Spleen (tissue), 7 donors: ENCODE measurements around the gene DDR2.

Experiments used
- POLR2A ChIP-seq, 3 donors: fragments of 450-650 bp; IDR thresholded peaks; one replicate each; pipeline ENCODE4 v1.5.1; 2017; ENCODE audit warnings: antibody characterized with exemption in 3 of 3, mild to moderate bottlenecking in 1 of 3
- POLR2AphosphoS5 ChIP-seq, 3 donors: sonication (generic); formaldehyde crosslinking; IDR thresholded peaks; one replicate each; pipeline ENCODE4 v1.5.1; 2017; ENCODE audit warnings: antibody characterized with exemption in 3 of 3
- TF ChIP-seq, protein P1 (sequence below), 11 experiments: fragments of 200-600 bp in 7 of 11; fragments of 450-650 bp in 4 of 11; sonication (generic) in 4 of 11; IDR thresholded peaks in 8 of 11; conservative IDR thresholded peaks in 3 of 11; 1 replicate in 7 of 11; 2 replicates in 4 of 11; pipeline versions ENCODE4 v1.4.0 to v1.8.0; 2016 to 2021; ENCODE audit warnings: antibody characterized with exemption in 11 of 11, inconsistent platforms in 4 of 11, mild to moderate bottlenecking in 1 of 11
- donor health status: DM: no; HTN: no; CAD: no; lungs with moderate emphysema.
- donor health status: DM: no; HTN: no; CAD: no.
- donor health status: DM: no; HTN: no; CAD: no.

DNA sequence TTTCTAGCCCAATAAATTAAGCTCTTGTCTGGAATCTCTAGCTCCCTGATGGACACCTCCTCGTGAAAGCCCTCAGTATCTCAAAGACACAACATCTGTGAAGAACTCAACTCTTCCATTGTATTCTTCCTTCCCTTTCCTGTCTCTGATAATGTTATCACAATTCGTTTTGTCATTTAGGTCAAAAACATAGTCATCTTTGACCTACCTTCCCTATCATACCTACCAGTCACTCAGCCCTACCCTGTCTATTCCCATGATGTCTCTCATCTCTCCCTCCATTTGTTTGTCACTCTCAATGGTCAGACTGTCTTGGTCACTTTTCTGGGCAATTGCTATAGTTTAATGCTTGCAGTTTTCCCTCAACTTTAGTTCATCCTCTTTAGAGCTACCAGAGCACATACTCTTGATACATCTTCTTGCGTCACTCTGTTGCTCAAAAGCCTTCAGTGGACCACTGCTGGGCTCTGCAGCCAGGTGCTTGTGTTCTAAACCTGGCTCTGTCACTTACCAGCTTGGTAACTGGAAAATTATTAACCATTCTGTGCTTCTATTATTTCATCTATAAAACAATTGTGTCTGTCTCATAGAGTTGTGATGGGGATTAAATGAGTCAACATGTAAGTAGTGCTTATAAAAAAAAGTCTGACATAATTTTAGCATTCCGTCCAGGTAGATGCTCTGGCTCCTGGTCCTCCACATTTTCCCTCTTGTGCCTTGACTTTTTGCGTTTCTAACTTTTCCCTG lies 39.6 kb downstream of the DDR2 start:
- TF ChIP-seq, protein P1, sequence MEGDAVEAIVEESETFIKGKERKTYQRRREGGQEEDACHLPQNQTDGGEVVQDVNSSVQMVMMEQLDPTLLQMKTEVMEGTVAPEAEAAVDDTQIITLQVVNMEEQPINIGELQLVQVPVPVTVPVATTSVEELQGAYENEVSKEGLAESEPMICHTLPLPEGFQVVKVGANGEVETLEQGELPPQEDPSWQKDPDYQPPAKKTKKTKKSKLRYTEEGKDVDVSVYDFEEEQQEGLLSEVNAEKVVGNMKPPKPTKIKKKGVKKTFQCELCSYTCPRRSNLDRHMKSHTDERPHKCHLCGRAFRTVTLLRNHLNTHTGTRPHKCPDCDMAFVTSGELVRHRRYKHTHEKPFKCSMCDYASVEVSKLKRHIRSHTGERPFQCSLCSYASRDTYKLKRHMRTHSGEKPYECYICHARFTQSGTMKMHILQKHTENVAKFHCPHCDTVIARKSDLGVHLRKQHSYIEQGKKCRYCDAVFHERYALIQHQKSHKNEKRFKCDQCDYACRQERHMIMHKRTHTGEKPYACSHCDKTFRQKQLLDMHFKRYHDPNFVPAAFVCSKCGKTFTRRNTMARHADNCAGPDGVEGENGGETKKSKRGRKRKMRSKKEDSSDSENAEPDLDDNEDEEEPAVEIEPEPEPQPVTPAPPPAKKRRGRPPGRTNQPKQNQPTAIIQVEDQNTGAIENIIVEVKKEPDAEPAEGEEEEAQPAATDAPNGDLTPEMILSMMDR (IDR thresholded peaks at IDR 0.05 in 8 of 11, conservative IDR thresholded peaks at IDR 0.05 in 3 of 11): no peak
- TF ChIP-seq POLR2A (IDR thresholded peaks at IDR 0.05) (no peak), POLR2AphosphoS5 (IDR thresholded peaks at IDR 0.05) (no peak)
